Naive B cell (primary cell): ENCODE measurements around the gene SKOR1. TPM values are rescaled to one million over a fixed set of nuclear protein-coding genes. Genes with fewer than 3 reads are reported as not detected.

Experiments
- ATAC-seq, 2 donors: fragments of 150-1000 bp; cut with Tn5 transposase; 2 replicates each; pipeline ENCODE4 v1.10.0; 2021; ENCODE audit warnings: low read depth in 2 of 2, mild to moderate bottlenecking in 2 of 2, moderate library complexity in 2 of 2
- DNase-seq: peaks from one replicate; pipeline ENCODE4 v3.0.0; 2022
- H3K27ac Mint-ChIP-seq, 6 donors: one replicate each; pipeline ENCODE4 v1.8.0; 2020 to 2022; ENCODE audit warnings: mild to moderate bottlenecking in 6 of 6, mixed read lengths in 6 of 6, moderate library complexity in 5 of 6, inconsistent platforms in 2 of 6
- H3K27me3 Mint-ChIP-seq, 3 donors: one replicate each; pipeline ENCODE4 v1.8.0; 2021 to 2022; ENCODE audit warnings: mixed read lengths in 3 of 3, mild to moderate bottlenecking in 1 of 3
- H3K36me3 Mint-ChIP-seq, 2 donors: one replicate each; pipeline ENCODE4 v1.8.0; 2020 to 2022; ENCODE audit warnings: mixed read lengths in 2 of 2, inconsistent platforms in 1 of 2, mild to moderate bottlenecking in 1 of 2
- H3K4me1 Mint-ChIP-seq, 3 donors: one replicate each; pipeline ENCODE4 v1.8.0; 2020 to 2022; ENCODE audit warnings: mixed read lengths in 3 of 3, inconsistent platforms in 1 of 3, mild to moderate bottlenecking in 1 of 3, moderate library complexity in 1 of 3
- H3K4me3 Mint-ChIP-seq, 8 donors: one replicate each; pipeline ENCODE4 v1.8.0; 2020 to 2022; ENCODE audit warnings: mild to moderate bottlenecking in 8 of 8, mixed read lengths in 8 of 8, moderate library complexity in 8 of 8, inconsistent platforms in 2 of 8
- H3K9me3 Mint-ChIP-seq, 7 donors: one replicate each; pipeline ENCODE4 v1.8.0; 2020 to 2022; ENCODE audit warnings: mixed read lengths in 7 of 7, mild to moderate bottlenecking in 5 of 7, inconsistent platforms in 2 of 7, moderate library complexity in 1 of 7
- polyA plus RNA-seq, 6 donors: library from polyadenylated mRNA; unstranded; fragments of 300-500 nt; fragmentation: Illumina TruSeq; gene quantifications; one replicate each; pipeline ENCODE4 v1.2.3, GENCODE V29; 2021; ENCODE audit warnings: low read depth in 6 of 6

The SKOR1 gene
- polyA plus RNA-seq, 6 donors from 2014 or later, result 0.07 to 0.19 (median 0.13) TPM; not detected in 3

- H3K36me3 Mint-ChIP-seq, result no peaks in the 10 kb centered on the region
- no peaks in the 10 kb centered on the region for H3K9me3 Mint-ChIP-seq
- peaks cover 11 to 18% (median 15%) of the 10 kb centered on the region in 3 donors for H3K4me1 Mint-ChIP-seq
- peak overlapping the region in 7 of 8 donors; percentile 53 to 84 (median 78) for H3K4me3 Mint-ChIP-seq
- ATAC-seq (peak; percentile 74 to 81), DNase-seq (peak; percentile 31)
- H3K27ac Mint-ChIP-seq, result peak overlapping the region in 5 of 6 donors; percentile 2 to 79 (median 59)
- H3K27me3 Mint-ChIP-seq, result peaks cover 4 to 12% (median 9%) of the 10 kb centered on the region in 3 donors
Observed at GRCh38 chr15:67862750-67863441, 37.6 kb downstream of the SKOR1 start.

- ATAC-seq (peak; percentile 93 to 94), DNase-seq (peak; percentile 64)
- Mint-ChIP-seq H3K9me3 (no peaks in the 10 kb centered on the region), H3K27ac (peak overlapping the region in 3 of 6 donors; percentile 2 to 93 (median 59)), H3K27me3 (peaks cover 4 to 12% (median 9%) of the 10 kb centered on the region in 3 donors), H3K4me1 (peaks cover 11 to 18% (median 15%) of the 10 kb centered on the region in 3 donors), H3K4me3 (peak overlapping the region in 7 of 8 donors; percentile 53 to 84 (median 78)), H3K36me3 (no peaks in the 10 kb centered on the region)
Observed at GRCh38 chr15:67863442-67863987, 38.2 kb downstream of the SKOR1 start.

GRCh38 chr15:67865331-67865730, 40.0 kb downstream of the SKOR1 start:
- H3K9me3 Mint-ChIP-seq, result peaks cover 0 to 13% (median 1%) of the 10 kb centered on the region in 7 donors
- H3K4me3 Mint-ChIP-seq, result no peak overlapping the region
- peaks cover 7 to 10% of the 10 kb centered on the region in 2 donors for H3K36me3 Mint-ChIP-seq
- peaks cover 11 to 18% (median 15%) of the 10 kb centered on the region in 3 donors for H3K4me1 Mint-ChIP-seq
- H3K27ac Mint-ChIP-seq, result no peak overlapping the region
- ATAC-seq (no peak), DNase-seq (no peak)
- peaks cover 4 to 17% (median 12%) of the 10 kb centered on the region in 3 donors for H3K27me3 Mint-ChIP-seq

GRCh38 chr15:67865766-67866165, 40.5 kb downstream of the SKOR1 start:
- Mint-ChIP-seq H3K36me3 (peaks cover 7 to 13% of the 10 kb centered on the region in 2 donors), H3K9me3 (peaks cover 0 to 17% (median 6%) of the 10 kb centered on the region in 7 donors), H3K4me3 (no peak overlapping the region), H3K4me1 (peaks cover 11 to 18% (median 15%) of the 10 kb centered on the region in 3 donors), H3K27me3 (peaks cover 4 to 17% (median 13%) of the 10 kb centered on the region in 3 donors), H3K27ac (peak overlapping the region in 1 of 6 donors; percentile 17)
- ATAC-seq (no peak), DNase-seq (no peak)

GRCh38 chr15:67869701-67870100, 44.4 kb downstream of the SKOR1 start:
- Mint-ChIP-seq H3K27ac (no peak overlapping the region), H3K36me3 (peaks cover 23 to 31% of the 10 kb centered on the region in 2 donors), H3K4me1 (no peaks in the 10 kb centered on the region), H3K4me3 (no peak overlapping the region), H3K9me3 (peaks cover 5 to 51% (median 30%) of the 10 kb centered on the region in 7 donors), H3K27me3 (peaks cover 9 to 25% (median 25%) of the 10 kb centered on the region in 3 donors)
- DNase-seq (no peak), ATAC-seq (no peak)

- DNase-seq, result no peak
- no peak for ATAC-seq
- no peak overlapping the region for H3K27ac Mint-ChIP-seq
- no peaks in the 10 kb centered on the region for H3K4me1 Mint-ChIP-seq
- H3K9me3 Mint-ChIP-seq, result peaks cover 5 to 51% (median 30%) of the 10 kb centered on the region in 7 donors
- H3K4me3 Mint-ChIP-seq, result no peak overlapping the region
- H3K27me3 Mint-ChIP-seq, result peaks cover 9 to 21% (median 19%) of the 10 kb centered on the region in 3 donors
- H3K36me3 Mint-ChIP-seq, result peaks cover 23 to 31% of the 10 kb centered on the region in 2 donors
Observed at GRCh38 chr15:67870868-67871408, 45.6 kb downstream of the SKOR1 start.

GRCh38 chr15:67873777-67874176, 48.5 kb downstream of the SKOR1 start:
- Mint-ChIP-seq H3K36me3 (peaks cover 23 to 31% of the 10 kb centered on the region in 2 donors), H3K4me3 (no peak overlapping the region), H3K4me1 (no peaks in the 10 kb centered on the region), H3K27ac (no peak overlapping the region), H3K27me3 (peaks cover 9 to 18% (median 16%) of the 10 kb centered on the region in 3 donors), H3K9me3 (peaks cover 5 to 51% (median 30%) of the 10 kb centered on the region in 7 donors)
- ATAC-seq (no peak), DNase-seq (no peak)

- Mint-ChIP-seq H3K4me1 (peaks cover 6 to 16% (median 11%) of the 10 kb centered on the region in 3 donors), H3K36me3 (peaks cover 4 to 6% of the 10 kb centered on the region in 2 donors), H3K27me3 (peaks cover 9 to 24% (median 18%) of the 10 kb centered on the region in 3 donors), H3K9me3 (peaks cover 3 to 11% (median 6%) of the 10 kb centered on the region in 7 donors), H3K27ac (no peak overlapping the region), H3K4me3 (no peak overlapping the region)
- ATAC-seq (no peak), DNase-seq (no peak)
Observed at GRCh38 chr15:67878712-67879206, 53.5 kb downstream of the SKOR1 start.

- peak; percentile 41 to 70 for ATAC-seq
- no peak overlapping the region for H3K27ac Mint-ChIP-seq
- DNase-seq, result no peak
- H3K4me3 Mint-ChIP-seq, result no peak overlapping the region
- H3K27me3 Mint-ChIP-seq, result peaks cover 9 to 19% (median 13%) of the 10 kb centered on the region in 3 donors
- peaks cover 6 to 16% (median 11%) of the 10 kb centered on the region in 3 donors for H3K4me1 Mint-ChIP-seq
- peaks cover 0 to 4% (median 0%) of the 10 kb centered on the region in 7 donors for H3K9me3 Mint-ChIP-seq
- no peaks in the 10 kb centered on the region for H3K36me3 Mint-ChIP-seq
Observed at GRCh38 chr15:67879440-67880129, 54.3 kb downstream of the SKOR1 start.

GRCh38 chr15:67880651-67881182, 55.4 kb downstream of the SKOR1 start:
- H3K36me3 Mint-ChIP-seq, result no peaks in the 10 kb centered on the region
- H3K4me1 Mint-ChIP-seq, result peaks cover 13 to 23% (median 16%) of the 10 kb centered on the region in 3 donors
- peaks cover 19 to 27% (median 22%) of the 10 kb centered on the region in 3 donors for H3K27me3 Mint-ChIP-seq
- H3K4me3 Mint-ChIP-seq, result no peak overlapping the region
- no peaks in the 10 kb centered on the region for H3K9me3 Mint-ChIP-seq
- no peak overlapping the region for H3K27ac Mint-ChIP-seq
- ATAC-seq (no peak), DNase-seq (no peak)

GRCh38 chr15:67882487-67883233, 57.4 kb downstream of the SKOR1 start:
- peaks cover 13 to 23% (median 16%) of the 10 kb centered on the region in 3 donors for H3K4me1 Mint-ChIP-seq
- peaks cover 23 to 30% (median 24%) of the 10 kb centered on the region in 3 donors for H3K27me3 Mint-ChIP-seq
- H3K4me3 Mint-ChIP-seq, result peak overlapping the region in 3 of 8 donors; percentile 29 to 45 (median 40)
- DNase-seq (no peak), ATAC-seq (peak; percentile 49 to 52)
- no peaks in the 10 kb centered on the region for H3K9me3 Mint-ChIP-seq
- no peaks in the 10 kb centered on the region for H3K36me3 Mint-ChIP-seq
- peak overlapping the region in 2 of 6 donors; percentile 8 to 37 for H3K27ac Mint-ChIP-seq

- Mint-ChIP-seq H3K4me3 (no peak overlapping the region), H3K27me3 (peaks cover 27 to 36% (median 30%) of the 10 kb centered on the region in 3 donors), H3K27ac (no peak overlapping the region), H3K9me3 (no peaks in the 10 kb centered on the region), H3K4me1 (peaks cover 13 to 23% (median 16%) of the 10 kb centered on the region in 3 donors), H3K36me3 (peaks cover 0 to 2% of the 10 kb centered on the region in 2 donors)
- DNase-seq (no peak), ATAC-seq (no peak)
Observed at GRCh38 chr15:67883234-67883773, 58.0 kb downstream of the SKOR1 start.
